Gastroesophageal sphincter (tissue), 3 donors: ENCODE measurements around the gene SMIM14.

Source experiments
- CTCF ChIP-seq, 4 experiments: fragments of 200-600 bp in 2 of 4; fragments of 450-650 bp in 2 of 4; sonication (generic) in 1 of 4; IDR thresholded peaks; one replicate each; pipeline ENCODE4 v1.5.1; 2017 to 2019; ENCODE audit warnings: antibody characterized with exemption in 4 of 4, mild to moderate bottlenecking in 2 of 4, moderate library complexity in 2 of 4
- EP300 ChIP-seq: sonication (generic); formaldehyde crosslinking; IDR thresholded peaks from one replicate; pipeline ENCODE4 v1.6.1; 2017; ENCODE audit warnings: antibody characterized with exemption, mild to moderate bottlenecking
- POLR2A ChIP-seq, 2 donors: fragments of 450-650 bp; IDR thresholded peaks; one replicate each; pipeline ENCODE4 v1.6.1; 2017; ENCODE audit warnings: antibody characterized with exemption in 2 of 2, mild to moderate bottlenecking in 2 of 2, moderate library complexity in 1 of 2
- POLR2AphosphoS5 ChIP-seq: sonication (generic); formaldehyde crosslinking; IDR thresholded peaks from one replicate; pipeline ENCODE4 v1.6.1; 2017; ENCODE audit warnings: antibody characterized with exemption

- TF ChIP-seq POLR2A (IDR thresholded peaks at IDR 0.05), result no peak
- no peak for TF ChIP-seq CTCF (IDR thresholded peaks at IDR 0.05)
- TF ChIP-seq EP300, result no peak
- TF ChIP-seq POLR2AphosphoS5, result no peak
Observed at GRCh38 chr4:39568805-39569204, 69.9 kb downstream of the SMIM14 start.
